ENCODE data around the gene GPR37. TPM values are rescaled to one million over a fixed set of nuclear protein-coding genes. Genes with fewer than 3 reads are reported as not detected.

The GPR37 gene
- polyA plus RNA-seq, 1 of the 3 experiments (the other 2 are of a cell fraction), result 0.03 TPM

- Histone ChIP-seq H3K4me1 (ENCODE audit: control insufficient read depth in 1 of 2, insufficient read depth in 2 of 2, low read depth in 1 of 2, low read length in 1 of 2) (no peaks in the 10 kb centered on the region; a peak in 1 of 4 replicates), H3K4me3 (ENCODE audit: low read depth in 2 of 2, low read length in 1 of 2) (no peak overlapping the region), H2AFZ (ENCODE audit: low read depth) (no peak overlapping the region), H3K9me3 (no peaks in the 10 kb centered on the region), H3K4me2 (no peak overlapping the region), H3K27ac (ENCODE audit: low read depth in 2 of 2, low read length in 1 of 2) (no peak overlapping the region), H3K36me3 (replicated peaks in 1 of 2; ENCODE audit: control insufficient read depth in 1 of 2, insufficient read depth in 2 of 2, low read length in 1 of 2) (no peaks in the 10 kb centered on the region), H3K9me2 (no peaks in the 10 kb centered on the region), H3K27me3 (ENCODE audit: insufficient read depth) (no peaks in the 10 kb centered on the region), H3K79me2 (ENCODE audit: insufficient read depth) (no peaks in the 10 kb centered on the region), H3K9ac (no peak overlapping the region), H3F3A (replicated peaks; ENCODE audit: insufficient read depth) (no peaks in the 10 kb centered on the region), H4K20me1 (ENCODE audit: insufficient read depth) (no peaks in the 10 kb centered on the region)
- TF ChIP-seq ELF1 (IDR thresholded peaks at IDR 0.05), result no peak
- TF ChIP-seq RAD21 (IDR thresholded peaks at IDR 0.05; ENCODE audit: low read length), result no peak
- TF ChIP-seq CTCF (IDR thresholded peaks at IDR 0.05), result no peak
- TF ChIP-seq IRF3 (IDR thresholded peaks at IDR 0.05; ENCODE audit: low read depth, low read length), result no peak
- no peak for TF ChIP-seq USF1 (IDR thresholded peaks at IDR 0.05; ENCODE audit: borderline replicate concordance, low read depth)
- TF ChIP-seq CHD2 (IDR thresholded peaks at IDR 0.05; ENCODE audit: low read length, partially characterized antibody), result no peak
- no peak for TF ChIP-seq ZBTB33 (IDR thresholded peaks at IDR 0.05; ENCODE audit: borderline replicate concordance, low read depth)
- TF ChIP-seq MEF2A (IDR thresholded peaks at IDR 0.05; ENCODE audit: borderline replicate concordance, low read depth), result no peak
- no peak for TF ChIP-seq POLR2AphosphoS5 (IDR thresholded peaks at IDR 0.05; ENCODE audit: low read depth, low read length)
- no peak for DNase-seq
- ChIA-PET POLR2A (no interaction called here), CTCF (interaction anchor here (1.4 kb wide), 1 partner anchor 23 kb away, joined by 4 read pairs; no protein-coding TSS in a partner anchor)
- WGBS (ENCODE audit: low lambda C conversion rate), result 72% methylated on average over 5 of the region's 5 CpGs
These were observed 42.6 kb upstream of the GPR37 start for GRCh38 chr7:124808206-124808605.

GRCh38 chr7:124801330-124801895 lies 35.8 kb upstream of the GPR37 start:
- H3K27me3 ChIP-seq (ENCODE audit: insufficient read depth), result no peaks in the 10 kb centered on the region
- H4K20me1 ChIP-seq (ENCODE audit: insufficient read depth), result no peaks in the 10 kb centered on the region
- no peaks in the 10 kb centered on the region for H3F3A ChIP-seq (replicated peaks; ENCODE audit: insufficient read depth)
- peaks cover 0 to 6% of the 10 kb centered on the region in 2 experiments; a peak in 2 of 4 replicates for H3K4me1 ChIP-seq (ENCODE audit: control insufficient read depth in 1 of 2, insufficient read depth in 2 of 2, low read depth in 1 of 2, low read length in 1 of 2)
- no peaks in the 10 kb centered on the region for H3K36me3 ChIP-seq (replicated peaks in 1 of 2; ENCODE audit: control insufficient read depth in 1 of 2, insufficient read depth in 2 of 2, low read length in 1 of 2)
- H3K4me2 ChIP-seq, result no peak overlapping the region
- H3K79me2 ChIP-seq (ENCODE audit: insufficient read depth), result no peaks in the 10 kb centered on the region
- no peak overlapping the region for H3K9ac ChIP-seq
- 71% methylated on average over 1 of the region's 1 CpG for WGBS (ENCODE audit: low lambda C conversion rate)
- CTCF ChIA-PET, result interaction anchor here (1.3 to 3.0 kb wide), 3 partner anchors 17 to 646 kb away, joined by 5 to 20 read pairs (median 6); no protein-coding TSS in a partner anchor
- POLR2A ChIA-PET, result no interaction called here
- H3K27ac ChIP-seq (ENCODE audit: low read depth in 2 of 2, low read length in 1 of 2), result no peak overlapping the region
- no peak for DNase-seq
- no peaks in the 10 kb centered on the region; the same call in 1 of the 2 replicates for H3K9me3 ChIP-seq
- no peak overlapping the region for H2AFZ ChIP-seq (ENCODE audit: low read depth)
- no peak overlapping the region for H3K4me3 ChIP-seq (ENCODE audit: low read depth in 2 of 2, low read length in 1 of 2)
- H3K9me2 ChIP-seq, result no peaks in the 10 kb centered on the region
- TF ChIP-seq MXI1 (IDR thresholded peaks at IDR 0.05; ENCODE audit: low read depth, low read length), result 0 out of 2 replicates have a peak, but pooled peaks have one; percentile 26
- TF ChIP-seq TAF1 (IDR thresholded peaks at IDR 0.05; ENCODE audit: borderline replicate concordance, low read depth, low read length), result no peak
- peak; percentile 17 for TF ChIP-seq CHD2 (IDR thresholded peaks at IDR 0.05; ENCODE audit: low read length, partially characterized antibody)
- no peak for TF ChIP-seq CTCF (IDR thresholded peaks at IDR 0.05)
- peak in 1 of 2 experiments; percentile 68; a peak in 2 of 4 replicates for TF ChIP-seq EP300 (IDR thresholded peaks at IDR 0.05; ENCODE audit: borderline replicate concordance in 1 of 2, low read depth in 1 of 2, low read length in 1 of 2)
- no peak for TF ChIP-seq TCF12 (IDR thresholded peaks at IDR 0.05)
- no peak for TF ChIP-seq ELF1 (IDR thresholded peaks at IDR 0.05)
- no peak for TF ChIP-seq RFX5 (IDR thresholded peaks at IDR 0.05; ENCODE audit: low read length)
- TF ChIP-seq USF1 (IDR thresholded peaks at IDR 0.05; ENCODE audit: borderline replicate concordance, low read depth), result no peak
- TF ChIP-seq FOXJ3 (CRISPR knock-in tag; IDR thresholded peaks at IDR 0.05), result no peak
- no peak for TF ChIP-seq GABPA (IDR thresholded peaks at IDR 0.05; ENCODE audit: low read depth)
- no peak for TF ChIP-seq NRF1 (IDR thresholded peaks at IDR 0.05; ENCODE audit: low read depth, low read length)

Data from SK-N-SH (cell line).